Jurkat, Clone E6-1 (cell line): Measurements from ENCODE around the gene ADCY9.

Experiments
- DNase-seq: peaks from one replicate; pipeline ENCODE4 v3.0.0-alpha.2; 2011; ENCODE audit warnings: low read depth, low spot score
- H3K4me3 ChIP-seq: 2 replicates; pipeline ENCODE4 v1.5.1; 2011; ENCODE audit warnings: mild to moderate bottlenecking, low read length, control low read depth, moderate library complexity

ADCY9 gene

DNA sequence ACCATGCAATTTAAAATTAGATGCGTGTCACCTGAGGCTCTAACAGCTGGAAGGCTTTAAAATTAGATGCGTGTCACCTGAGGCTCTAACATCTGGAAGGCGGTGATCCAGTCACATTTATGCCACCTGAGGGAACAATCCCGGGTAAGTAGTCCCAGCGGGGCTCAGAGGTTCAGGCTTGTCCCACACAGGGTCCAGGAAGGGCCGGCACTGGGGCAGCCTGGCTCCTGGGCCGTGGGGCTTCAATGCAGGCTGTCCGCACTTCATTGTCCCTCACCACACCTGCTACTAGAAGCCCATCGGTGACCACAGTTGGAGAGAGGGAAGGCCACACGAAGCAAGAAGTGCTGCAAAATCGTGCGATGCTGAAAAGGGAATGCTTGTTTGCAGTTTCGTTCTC, 15.4 kb upstream of the ADCY9 start:
- H3K4me3 ChIP-seq, result no peak overlapping the region
- no peak for DNase-seq

DNA sequence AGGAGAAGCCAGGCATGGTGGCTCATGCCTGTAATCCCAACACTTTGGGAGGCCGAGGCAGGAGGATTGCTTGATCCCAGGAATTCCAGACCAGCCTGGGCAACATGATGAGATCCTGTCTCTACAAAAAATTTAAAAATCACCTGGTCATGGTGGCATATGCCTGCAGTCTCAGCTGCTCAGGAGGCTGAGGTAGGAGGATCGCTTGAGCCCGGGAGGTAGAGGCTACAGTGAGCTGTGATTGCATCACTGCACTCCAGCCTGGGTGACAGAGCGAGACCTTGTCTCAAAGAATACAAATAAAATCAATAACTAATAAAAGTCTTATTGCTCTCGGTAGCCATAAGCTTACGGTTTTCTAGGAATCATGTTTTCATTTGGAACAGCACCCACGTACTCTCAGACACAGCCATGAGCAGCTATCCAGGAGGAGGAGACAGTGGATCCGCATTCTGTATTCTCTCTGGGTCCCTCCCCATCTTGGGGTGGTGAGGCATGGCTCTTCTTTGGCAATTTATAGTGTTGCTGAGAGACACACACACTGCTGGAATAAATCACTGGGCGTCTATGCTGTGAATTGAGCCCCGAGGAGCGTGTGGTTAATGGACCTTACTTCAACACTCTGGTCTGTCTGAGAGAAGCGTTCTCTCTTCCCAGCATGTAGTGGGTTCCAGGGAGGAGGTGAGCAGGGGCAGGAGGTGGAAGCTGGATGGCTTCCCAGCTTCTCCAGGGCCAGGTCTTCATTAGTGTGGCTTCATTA, 8.5 kb upstream of the ADCY9 start:
- no peak overlapping the region for H3K4me3 ChIP-seq
- DNase-seq, result no peak

DNA sequence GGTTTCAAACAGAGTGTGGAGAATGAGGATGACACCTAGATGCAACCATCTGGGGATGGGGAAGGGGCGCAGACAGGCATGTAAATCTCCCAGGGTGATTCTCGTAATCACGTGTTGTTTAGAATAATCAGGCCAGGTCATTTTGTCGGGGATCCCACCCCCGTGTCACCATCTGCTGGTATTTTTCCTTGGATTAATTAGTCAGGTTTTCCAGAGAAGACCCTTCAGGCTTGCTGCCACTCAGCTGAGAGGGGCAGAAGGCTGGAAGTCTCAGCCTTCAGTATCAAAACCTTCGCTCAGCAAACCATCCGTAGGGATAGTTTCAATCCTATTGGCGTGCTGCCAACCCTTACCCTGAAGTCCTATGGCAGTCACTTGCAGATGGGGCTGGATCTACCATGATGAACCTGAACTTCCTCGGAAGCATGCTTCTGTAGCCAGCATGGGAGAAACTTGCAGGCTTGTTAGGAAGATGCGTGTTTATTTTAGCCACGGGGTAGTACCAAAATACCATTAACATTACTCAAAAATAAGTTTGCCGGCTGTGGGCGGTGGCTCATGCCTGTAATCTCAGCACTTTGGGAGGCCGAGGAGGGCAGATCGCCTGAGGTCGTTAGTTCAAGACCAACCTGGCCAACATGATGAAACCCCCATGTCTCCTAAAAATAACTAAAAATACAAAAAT, 7.5 kb upstream of the ADCY9 start:
- DNase-seq, result no peak
- no peak overlapping the region for H3K4me3 ChIP-seq

DNA sequence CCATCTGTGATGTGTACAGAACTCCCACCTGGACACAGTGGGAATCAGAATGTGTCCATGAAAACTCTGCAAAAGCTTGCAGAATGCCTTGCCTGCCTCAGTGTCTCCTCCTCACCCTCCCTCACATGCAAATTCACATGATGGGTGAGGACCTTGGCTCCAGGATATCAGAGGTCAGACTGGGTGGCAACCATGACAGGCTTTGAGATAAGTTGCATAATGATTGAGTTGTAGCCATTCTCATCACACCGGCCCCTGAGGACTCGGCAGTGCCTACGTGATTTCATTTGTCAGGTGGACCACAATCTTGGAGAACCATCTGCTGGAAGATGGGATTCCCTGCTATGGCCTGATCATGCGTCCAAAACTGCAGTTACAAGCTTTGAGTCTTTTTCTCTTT, 3.9 kb upstream of the ADCY9 start:
- DNase-seq, result no peak
- no peak overlapping the region for H3K4me3 ChIP-seq

DNA sequence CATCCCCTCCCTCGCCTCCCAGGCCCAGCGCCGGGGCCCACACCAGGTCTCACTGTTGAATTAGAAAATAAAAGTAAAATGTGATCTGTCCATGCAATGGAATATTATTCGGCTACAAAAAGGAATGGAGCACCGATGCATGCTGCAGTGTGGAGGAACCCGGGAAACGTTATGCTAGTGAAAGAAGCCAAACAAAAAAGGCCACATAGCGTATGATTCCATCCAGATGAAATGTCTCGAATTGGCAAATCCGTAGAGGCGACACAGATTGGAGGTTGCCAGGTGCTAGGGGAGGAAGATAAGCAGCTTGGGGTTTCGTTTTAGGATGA, 972 bp upstream of the ADCY9 start:
- H3K4me3 ChIP-seq, result peak overlapping the region; percentile 58
- no peak for DNase-seq

DNA sequence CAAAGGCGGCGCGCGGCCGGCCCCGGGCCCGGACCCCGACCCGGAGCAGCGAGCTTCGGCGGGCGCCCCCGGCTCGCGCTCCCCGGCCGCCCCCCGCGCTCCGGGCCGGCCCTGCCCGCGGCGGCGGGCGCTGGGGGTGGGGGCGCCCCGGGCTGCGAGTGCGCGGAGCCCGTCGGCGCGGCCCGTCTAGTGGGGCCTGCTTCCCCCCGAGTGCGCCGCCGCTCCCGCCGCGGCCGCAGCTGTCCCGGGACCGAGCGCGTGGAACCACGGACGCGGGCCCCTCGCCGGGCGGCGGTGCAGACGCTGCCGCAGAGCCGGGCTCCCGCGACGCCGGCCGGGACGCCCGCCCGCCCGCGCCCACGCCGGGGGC, 308 bp downstream of the ADCY9 start:
- DNase-seq, result no peak
- H3K4me3 ChIP-seq, result no peak overlapping the region

DNA sequence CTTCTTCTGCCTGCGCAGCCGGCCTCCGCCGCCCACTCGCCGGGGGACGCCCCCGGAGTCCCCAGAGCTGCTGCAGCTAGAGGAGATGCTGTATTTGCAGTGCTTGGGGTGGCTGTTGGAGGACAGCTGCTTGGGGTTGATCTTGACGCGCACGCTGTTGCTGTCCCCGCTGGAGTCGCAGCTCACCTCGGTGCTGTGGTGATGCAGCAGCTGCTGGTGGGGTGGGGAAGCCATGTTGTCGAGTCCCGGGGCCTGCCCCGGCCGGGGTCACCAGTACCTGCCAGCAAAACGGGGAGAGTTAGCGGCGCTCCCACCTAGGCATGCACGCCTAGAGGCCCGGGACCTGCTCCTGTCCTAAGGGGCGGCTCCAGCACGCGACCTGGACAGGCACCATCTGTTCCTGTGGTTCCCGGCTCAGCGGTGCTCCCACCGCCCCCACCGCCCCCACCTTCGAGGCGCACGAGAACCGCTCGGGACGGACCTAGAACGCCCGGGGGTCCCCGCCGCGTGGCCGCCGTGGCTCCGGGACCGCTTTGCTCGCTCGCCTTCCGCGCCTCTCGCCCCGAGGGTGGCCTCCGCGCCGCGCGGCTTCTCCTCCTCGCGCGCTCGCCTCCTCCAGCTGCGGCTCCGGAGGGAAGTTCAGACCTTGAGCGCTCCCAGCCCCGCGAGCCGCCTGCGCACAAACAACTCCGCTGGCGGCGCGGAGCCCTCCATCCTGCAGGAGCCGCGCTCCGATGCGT, 863 bp downstream of the ADCY9 start:
- no peak for DNase-seq
- H3K4me3 ChIP-seq, result no peak overlapping the region

DNA sequence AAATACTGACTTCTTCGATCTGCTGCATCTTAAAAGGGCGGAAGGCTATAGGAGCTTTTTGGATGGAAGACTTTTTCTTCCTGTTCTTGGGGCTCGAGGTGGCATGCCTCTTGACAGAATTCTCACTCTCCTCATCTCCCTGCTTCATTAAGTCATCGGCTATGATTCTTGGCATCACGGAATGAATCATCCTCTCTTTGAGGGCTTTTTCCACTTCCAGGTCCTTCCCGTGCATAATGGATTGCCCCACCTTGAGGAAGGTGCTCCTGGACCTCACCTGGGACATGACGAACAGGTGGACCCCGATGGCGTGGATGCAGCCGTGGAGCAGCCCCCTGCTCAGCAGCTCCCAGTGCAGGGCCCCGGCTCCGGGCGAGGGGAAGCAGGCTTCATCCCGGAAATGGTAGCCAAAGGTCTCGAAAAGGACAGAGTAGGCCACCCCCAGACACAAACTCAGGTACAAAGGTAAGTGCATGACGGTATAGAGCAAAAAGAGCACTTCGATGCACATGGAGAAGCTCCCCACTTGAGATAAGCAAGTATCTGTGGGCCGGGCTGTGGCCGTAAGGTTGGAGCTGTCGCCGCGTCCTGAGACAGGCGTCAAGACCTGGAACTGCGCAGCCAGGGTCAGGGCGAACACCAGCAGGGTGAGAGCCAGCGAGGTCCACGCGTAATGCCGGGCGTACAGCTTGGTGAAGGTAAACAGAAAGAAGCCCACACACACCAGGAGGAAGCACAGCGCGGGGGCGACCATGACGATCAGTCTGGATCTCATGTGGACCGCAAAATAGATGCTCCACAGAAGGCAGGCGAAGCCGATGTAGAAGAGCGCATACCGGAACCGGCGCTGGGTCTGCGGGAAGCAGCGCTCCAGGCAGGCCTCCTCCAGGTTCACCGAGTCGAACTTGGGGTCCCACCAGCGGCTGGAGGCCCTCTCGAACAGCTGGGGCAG, 1.7 kb downstream of the ADCY9 start:
- H3K4me3 ChIP-seq, result no peak overlapping the region
- no peak for DNase-seq

DNA sequence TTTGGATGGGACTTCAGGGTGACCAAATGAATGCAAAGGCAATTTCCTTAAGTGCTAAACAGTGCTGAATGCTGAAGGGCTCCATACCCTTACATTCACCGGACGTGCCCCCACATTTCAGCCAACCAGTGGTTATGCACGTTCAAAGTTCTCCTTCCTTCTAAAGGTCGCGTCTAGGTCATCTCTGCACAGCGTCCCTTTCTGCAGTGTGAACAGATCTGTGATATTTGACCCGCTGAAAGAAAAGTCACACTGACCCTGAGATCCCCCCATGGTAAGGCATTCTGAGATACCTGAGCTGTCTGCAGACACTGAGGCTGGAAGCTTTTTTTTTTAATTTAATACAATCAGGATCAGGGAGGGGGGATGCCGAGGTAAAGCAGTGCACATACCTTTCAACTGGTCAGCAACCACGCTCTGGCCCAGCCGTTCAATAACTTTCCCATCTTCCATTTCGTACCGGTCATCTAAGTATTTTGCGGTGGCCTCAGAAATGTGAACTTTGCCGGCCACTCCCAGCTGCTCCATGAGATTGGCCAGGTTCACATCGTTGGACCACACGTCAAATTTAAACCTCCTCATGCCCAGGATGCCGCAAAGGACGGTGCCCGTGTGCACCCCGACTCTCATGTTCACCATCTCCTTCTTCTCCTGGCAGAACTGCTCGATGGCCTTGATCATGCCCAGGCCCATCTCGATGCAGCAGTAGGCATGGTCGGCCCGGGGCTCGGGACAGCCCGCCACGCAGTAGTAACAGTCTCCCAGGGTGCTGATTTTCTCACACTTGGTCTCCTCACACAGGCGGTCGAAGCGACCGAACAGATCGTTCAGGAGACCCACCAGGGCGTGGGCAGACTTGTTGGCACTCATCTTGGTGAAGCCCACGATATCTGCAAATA, 2.6 kb downstream of the ADCY9 start:
- no peak overlapping the region for H3K4me3 ChIP-seq

DNA sequence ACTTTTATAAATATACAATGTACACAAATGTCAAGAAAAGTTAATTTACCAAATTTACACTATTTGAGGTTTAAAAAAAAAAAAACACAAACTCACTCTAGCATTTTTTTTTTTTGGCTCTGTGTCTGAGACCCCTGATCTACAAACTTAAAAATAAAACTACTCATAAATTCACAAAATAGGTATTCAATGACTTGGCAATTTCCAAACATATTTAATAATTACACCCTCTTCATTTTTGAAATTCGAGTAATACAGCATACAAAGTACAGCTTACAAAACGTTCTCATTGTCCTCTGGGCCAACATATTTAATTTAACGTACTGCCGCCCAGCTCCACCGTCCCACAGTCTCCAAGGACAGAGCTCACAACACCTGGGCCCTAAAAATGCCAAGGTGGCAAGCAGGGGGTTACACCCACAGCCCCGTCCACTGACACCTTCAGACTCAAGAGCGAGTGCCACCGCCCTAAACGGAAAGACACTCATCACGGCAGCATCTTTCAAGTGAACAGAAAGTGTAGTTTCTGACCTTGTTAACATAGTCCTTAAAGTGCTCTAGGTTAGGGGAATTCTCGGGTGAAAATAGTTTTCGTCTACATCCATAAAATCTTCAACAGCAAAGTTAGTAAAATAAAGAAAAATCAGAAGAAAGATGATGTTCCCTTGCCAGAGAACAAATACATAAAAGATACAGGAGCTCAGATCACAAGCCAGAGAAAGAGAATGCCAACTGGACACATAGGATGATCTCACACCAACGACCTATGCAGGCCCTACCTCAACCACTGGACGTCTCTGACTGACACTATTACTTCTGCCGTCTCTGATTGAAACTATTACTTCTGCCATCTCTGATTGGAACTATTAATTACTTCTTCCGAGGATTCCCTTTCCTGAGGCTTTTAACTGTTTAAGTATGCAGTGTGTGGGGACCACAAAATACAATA, 4.2 kb downstream of the ADCY9 start:
- H3K4me3 ChIP-seq, result no peak overlapping the region
- DNase-seq, result no peak

More for the DNA sequence above, 2.6 kb downstream of the ADCY9 start:
- DNase-seq, result no peak

DNA sequence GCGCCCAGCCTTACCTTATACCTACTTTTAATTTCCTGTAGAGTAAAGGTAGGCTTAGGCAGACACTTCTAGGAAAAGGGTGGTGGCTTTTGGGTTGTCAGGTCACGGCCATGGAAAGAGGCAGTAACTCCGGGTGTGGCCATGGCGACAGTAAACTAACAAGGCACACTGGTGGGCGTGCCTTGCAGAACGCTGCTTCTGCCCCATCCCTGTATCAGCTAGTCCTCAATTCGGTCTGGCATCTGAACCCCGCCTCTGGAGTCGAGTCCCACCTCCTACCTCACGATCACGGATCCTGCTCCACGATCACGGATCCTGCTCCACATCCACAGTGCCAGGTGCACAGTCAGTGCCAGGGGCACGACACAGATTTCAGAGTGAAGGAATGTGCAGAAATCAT, 5.6 kb downstream of the ADCY9 start:
- DNase-seq, result no peak
- no peak overlapping the region for H3K4me3 ChIP-seq

DNA sequence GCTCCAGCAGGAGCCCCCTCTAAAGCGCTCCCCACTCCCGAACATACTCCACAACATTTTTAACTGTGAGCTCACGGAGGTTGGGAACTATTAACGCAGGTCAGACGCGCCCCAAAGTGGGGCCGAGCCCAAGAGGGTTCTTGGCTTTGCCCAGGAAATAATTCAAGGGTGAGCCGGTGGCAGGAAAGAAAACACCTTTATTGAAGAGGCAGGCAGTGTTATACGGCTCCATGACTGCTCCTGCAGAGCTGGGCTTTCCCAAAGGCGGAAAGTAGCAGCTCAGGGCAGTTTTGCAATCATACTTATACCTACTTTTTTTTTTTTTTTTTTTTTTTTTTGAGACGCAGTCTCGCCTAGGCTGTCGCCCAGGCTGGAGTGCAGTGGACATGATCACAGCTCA, 6.2 kb downstream of the ADCY9 start:
- H3K4me3 ChIP-seq, result no peak overlapping the region
- no peak for DNase-seq

DNA sequence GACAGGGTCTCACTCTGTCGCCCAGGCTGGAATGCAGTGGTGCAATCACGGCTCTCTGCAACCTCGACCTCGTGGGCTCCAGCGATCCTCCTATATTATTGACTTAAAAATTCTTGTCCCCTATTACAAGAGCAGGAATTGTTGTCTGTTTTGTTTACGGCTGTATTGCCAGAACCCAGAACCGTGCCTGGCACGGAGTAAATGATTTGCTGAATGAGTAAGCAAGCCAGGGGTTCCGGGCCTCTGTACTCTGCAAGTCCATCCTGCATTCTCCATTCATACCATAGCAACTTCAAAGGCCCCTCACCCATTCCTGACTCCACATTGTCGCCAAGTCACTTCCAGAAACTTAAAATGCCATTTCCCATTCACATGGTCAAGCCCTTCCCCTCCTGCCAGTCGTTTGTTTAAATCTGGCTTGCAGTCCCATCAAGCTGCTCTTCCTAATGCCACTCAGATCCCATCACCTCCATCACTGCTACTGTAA, 6.9 kb downstream of the ADCY9 start:
- H3K4me3 ChIP-seq, result no peak overlapping the region
- DNase-seq, result no peak

DNA sequence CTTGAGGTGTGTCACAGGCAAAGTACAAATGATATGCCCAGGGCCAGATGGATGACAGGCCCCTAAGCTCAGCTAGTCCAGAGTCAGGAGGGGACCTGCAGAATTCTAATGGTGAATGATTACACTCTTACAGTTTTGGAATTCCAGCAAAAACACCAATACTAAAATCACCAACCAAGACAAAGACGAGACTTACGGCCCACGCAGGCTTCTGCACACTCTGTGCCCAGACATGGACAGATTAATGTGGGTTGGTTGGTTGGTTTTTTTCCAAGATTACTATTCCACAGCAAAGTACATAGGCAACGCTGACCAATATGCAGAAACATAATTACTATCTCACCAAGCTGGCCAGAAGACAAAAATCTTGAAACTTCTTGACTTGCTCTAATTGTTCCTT, 9.7 kb downstream of the ADCY9 start:
- no peak for DNase-seq

DNA sequence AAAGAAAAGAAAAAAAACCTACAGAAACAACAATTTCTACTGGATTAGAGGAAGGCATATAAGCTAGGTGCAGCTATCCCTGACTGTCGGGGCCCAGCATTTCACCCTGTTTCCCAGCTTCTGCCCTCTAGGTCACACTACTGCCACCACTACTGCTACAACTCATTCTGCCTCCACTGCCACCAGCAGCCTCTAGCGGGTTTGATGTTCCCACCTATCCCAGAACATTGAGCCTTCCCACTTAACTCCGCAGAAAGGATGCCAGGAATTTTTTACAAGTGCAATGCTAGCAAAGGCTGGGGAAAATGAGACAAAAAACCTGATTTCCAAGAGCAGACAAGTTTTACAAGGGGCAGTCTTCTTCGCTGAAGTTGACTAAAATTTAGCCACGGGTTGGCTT, 10.4 kb downstream of the ADCY9 start:
- no peak for DNase-seq
- H3K4me3 ChIP-seq, result no peak overlapping the region

More for the DNA sequence above, 9.7 kb downstream of the ADCY9 start:
- H3K4me3 ChIP-seq, result no peak overlapping the region

DNA sequence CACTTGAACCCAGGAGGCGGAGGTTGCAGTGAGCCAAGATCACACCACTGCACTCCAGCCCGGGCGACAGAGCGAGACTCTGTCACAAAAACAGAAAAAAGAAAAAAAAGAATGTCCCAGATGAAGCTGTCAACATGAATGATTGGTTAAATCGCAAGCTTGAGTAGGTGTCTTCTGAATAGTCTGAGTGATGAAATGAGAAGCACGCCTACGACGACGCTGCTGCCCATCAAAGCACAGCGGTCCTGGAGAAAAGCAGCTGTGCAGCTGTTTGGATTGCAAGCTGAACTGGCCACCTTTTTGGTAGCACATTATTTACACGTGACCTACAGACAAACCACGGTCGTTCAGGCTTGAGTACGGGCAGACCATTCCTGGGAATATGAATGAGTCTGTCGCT, 12.5 kb downstream of the ADCY9 start:
- no peak for DNase-seq
- H3K4me3 ChIP-seq, result no peak overlapping the region
